HG03280 (cell line): ENCODE data around the gene OSBPL10.

Experiments
- ATAC-seq: cut with Tn5 transposase; IDR thresholded peaks from one replicate; pipeline ENCODE4 v1.9.1; 2021; ENCODE audit warnings: mild to moderate bottlenecking, moderate library complexity; ENCODE audit not compliant: unreplicated experiment

Gene OSBPL10

GRCh38 chr3:31959951-31960792 lies 20.9 kb downstream of the OSBPL10 start:
- ATAC-seq: no peak

GRCh38 chr3:31959251-31959650 lies 21.8 kb downstream of the OSBPL10 start:
- no peak for ATAC-seq

- ATAC-seq: no peak
These were observed 22.3 kb downstream of the OSBPL10 start for GRCh38 chr3:31958701-31959152.

GRCh38 chr3:31957106-31957505 lies 24.0 kb downstream of the OSBPL10 start:
- no peak for ATAC-seq

- ATAC-seq: no peak
These were observed 25.5 kb downstream of the OSBPL10 start for GRCh38 chr3:31955581-31955980.

- ATAC-seq: no peak
These were observed 27.4 kb downstream of the OSBPL10 start for GRCh38 chr3:31953636-31954035.

GRCh38 chr3:31953091-31953490 lies 28.0 kb downstream of the OSBPL10 start:
- no peak for ATAC-seq

- peak; percentile 82 for ATAC-seq
These were observed 28.9 kb downstream of the OSBPL10 start for GRCh38 chr3:31952205-31952604.

GRCh38 chr3:31948280-31948679 lies 32.8 kb downstream of the OSBPL10 start:
- ATAC-seq: no peak

- no peak for ATAC-seq
These were observed 33.4 kb downstream of the OSBPL10 start for GRCh38 chr3:31947671-31948091.

- no peak for ATAC-seq
These were observed 33.9 kb downstream of the OSBPL10 start for GRCh38 chr3:31947162-31947561.

GRCh38 chr3:31946484-31947081 lies 34.5 kb downstream of the OSBPL10 start:
- peak; percentile 42 for ATAC-seq

GRCh38 chr3:31945738-31946052 lies 35.4 kb downstream of the OSBPL10 start:
- no peak for ATAC-seq

GRCh38 chr3:31943041-31943440 lies 38.0 kb downstream of the OSBPL10 start:
- no peak for ATAC-seq

GRCh38 chr3:31942446-31942845 lies 38.6 kb downstream of the OSBPL10 start:
- ATAC-seq: no peak

- no peak for ATAC-seq
These were observed 43.8 kb downstream of the OSBPL10 start for GRCh38 chr3:31937225-31937624.

GRCh38 chr3:31936420-31937060 lies 44.5 kb downstream of the OSBPL10 start:
- no peak for ATAC-seq

- no peak for ATAC-seq
These were observed 46.2 kb downstream of the OSBPL10 start for GRCh38 chr3:31934866-31935265.

- ATAC-seq: no peak
These were observed 47.0 kb downstream of the OSBPL10 start for GRCh38 chr3:31934018-31934417.

GRCh38 chr3:31932990-31933389 lies 48.1 kb downstream of the OSBPL10 start:
- no peak for ATAC-seq

GRCh38 chr3:31929826-31930502 lies 51.1 kb downstream of the OSBPL10 start:
- no peak for ATAC-seq
